Suprapubic skin (tissue), 3 donors: Measurements from ENCODE around the gene WDR83.

Experiments
- CTCF ChIP-seq, 2 donors: fragments of 200-600 bp in 1 of 2; fragments of 450-650 bp in 1 of 2; sonication (generic) in 1 of 2; IDR thresholded peaks; one replicate each; pipeline ENCODE4 v1.5.1; 2016 to 2019; ENCODE audit warnings: antibody characterized with exemption in 2 of 2, mild to moderate bottlenecking in 1 of 2, moderate library complexity in 1 of 2
- POLR2A ChIP-seq, 2 donors: fragments of 450-650 bp; IDR thresholded peaks; one replicate each; pipeline ENCODE4 v1.6.1; 2017; ENCODE audit warnings: antibody characterized with exemption in 2 of 2, mild to moderate bottlenecking in 2 of 2, moderate library complexity in 2 of 2

- no peak for TF ChIP-seq CTCF (IDR thresholded peaks at IDR 0.05)
- TF ChIP-seq POLR2A (IDR thresholded peaks at IDR 0.05) = no peak
Measured at GRCh38 chr19:12698138-12698537, 31.5 kb downstream of the WDR83 start.
